Activated CD8-positive, alpha-beta memory T cell treated with anti-CD3 and anti-CD28 coated beads for 36 hours (primary cell): Measurements from ENCODE around the gene SHROOM3. TPM values are rescaled to one million over a fixed set of nuclear protein-coding genes. Genes with fewer than 3 reads are reported as not detected.

Experiments used
- CTCF ChIA-PET: fragments of 350-600 bp; sonication (Branson Sonifier 250); formaldehyde crosslinking; loops from one replicate; lab custom pipeline; 2021; ENCODE audit warnings: antibody characterized with exemption; lab: Charles Lee
- POLR2A ChIA-PET: fragments of 350-600 bp; sonication (Branson Sonifier 250); formaldehyde crosslinking; loops from one replicate; lab custom pipeline; 2021; ENCODE audit warnings: antibody characterized with exemption; lab: Charles Lee
- total RNA-seq, 2 experiments: library from RNA; stranded (reverse); gene quantifications; one replicate each; pipeline ENCODE4 v1.2.3, GENCODE V29; 2021

SHROOM3 gene
- total RNA-seq, 2 experiments from 2014 or later = not detected

GRCh38 chr4:76744241-76744921, 309.4 kb downstream of the SHROOM3 start:
- CTCF ChIA-PET = interaction anchor here (1.0 kb wide), 1 partner anchor 13 kb away, joined by 4 read pairs; no protein-coding TSS in a partner anchor
- POLR2A ChIA-PET = no interaction called here

- CTCF ChIA-PET = interaction anchor here (1.0 kb wide), 1 partner anchor 13 kb away, joined by 4 read pairs; no protein-coding TSS in a partner anchor
These were observed 310.2 kb downstream of the SHROOM3 start for GRCh38 chr4:76745240-76745639.

DNA sequence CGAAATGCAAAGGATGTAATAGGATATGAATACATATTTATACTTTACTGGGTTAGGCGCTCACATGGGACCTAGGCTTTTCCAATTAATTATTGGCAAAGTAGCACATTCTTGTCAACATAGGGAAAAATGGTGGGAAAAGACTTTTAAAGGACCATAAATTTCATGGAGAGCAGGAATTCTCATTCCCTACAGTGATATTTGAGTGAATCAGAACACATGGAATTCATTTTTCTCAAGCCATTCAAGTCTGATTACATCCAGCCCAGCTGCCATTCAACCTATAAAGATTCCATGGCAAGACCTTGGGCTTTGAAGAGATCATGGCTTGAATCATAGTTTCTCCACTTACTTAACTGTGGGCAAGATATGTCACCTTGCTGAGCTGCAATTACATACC, 312.5 kb downstream of the SHROOM3 start:
- ChIA-PET CTCF (no interaction called here), POLR2A (no interaction called here)

More at GRCh38 chr4:76745240-76745639, 310.2 kb downstream of the SHROOM3 start:
- POLR2A ChIA-PET = no interaction called here

GRCh38 chr4:76748649-76749048, 313.6 kb downstream of the SHROOM3 start:
- POLR2A ChIA-PET = no interaction called here
- CTCF ChIA-PET = no interaction called here

- CTCF ChIA-PET = no interaction called here
These were observed 314.3 kb downstream of the SHROOM3 start for GRCh38 chr4:76749355-76749754.

GRCh38 chr4:76750716-76751115, 315.7 kb downstream of the SHROOM3 start:
- ChIA-PET CTCF (no interaction called here), POLR2A (interaction anchor here (0.6 kb wide), 1 partner anchor 89 kb away, joined by 3 read pairs; no protein-coding TSS in a partner anchor)

More at GRCh38 chr4:76749355-76749754, 314.3 kb downstream of the SHROOM3 start:
- POLR2A ChIA-PET = no interaction called here

GRCh38 chr4:76751612-76752343, 316.7 kb downstream of the SHROOM3 start:
- CTCF ChIA-PET = no interaction called here
- POLR2A ChIA-PET = no interaction called here

GRCh38 chr4:76752861-76753501, 318.0 kb downstream of the SHROOM3 start:
- CTCF ChIA-PET = no interaction called here
- POLR2A ChIA-PET = interaction anchor here (0.6 kb wide), 1 partner anchor 323 kb away, joined by 3 read pairs; the partner anchor contains the start of gene CCNI

DNA sequence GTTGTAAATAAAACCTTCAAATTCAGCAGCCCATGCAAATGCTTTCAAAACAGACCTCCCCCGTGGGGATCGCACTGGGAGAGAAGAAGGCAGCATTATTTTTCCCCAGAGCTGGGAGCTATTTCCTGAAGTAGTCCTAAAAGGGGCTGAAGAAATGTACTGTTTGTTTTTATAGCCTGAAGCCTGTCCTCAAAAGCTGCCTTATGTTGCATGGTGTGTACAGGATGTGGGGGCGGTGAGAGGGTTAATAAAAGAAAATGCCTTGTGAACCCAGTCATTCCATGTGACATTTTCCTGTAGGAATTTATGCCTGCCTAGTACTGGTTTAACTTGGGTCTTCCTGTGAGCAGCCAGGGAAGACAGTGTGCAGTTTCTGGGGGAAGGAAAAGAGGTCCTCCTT, 318.8 kb downstream of the SHROOM3 start:
- CTCF ChIA-PET = no interaction called here
- POLR2A ChIA-PET = no interaction called here

GRCh38 chr4:76754439-76754838, 319.4 kb downstream of the SHROOM3 start:
- POLR2A ChIA-PET = no interaction called here
- CTCF ChIA-PET = no interaction called here

- POLR2A ChIA-PET = no interaction called here
These were observed 320.7 kb downstream of the SHROOM3 start for GRCh38 chr4:76755756-76756155.

GRCh38 chr4:76756416-76756815, 321.4 kb downstream of the SHROOM3 start:
- POLR2A ChIA-PET = no interaction called here
- CTCF ChIA-PET = interaction anchor here (1.2 kb wide), 1 partner anchor 10 kb away, joined by 3 read pairs; no protein-coding TSS in a partner anchor

More at GRCh38 chr4:76755756-76756155, 320.7 kb downstream of the SHROOM3 start:
- CTCF ChIA-PET = interaction anchor here (1.2 kb wide), 1 partner anchor 10 kb away, joined by 3 read pairs; no protein-coding TSS in a partner anchor

GRCh38 chr4:76757418-76757939, 322.4 kb downstream of the SHROOM3 start:
- ChIA-PET POLR2A (no interaction called here), CTCF (interaction anchor here (0.6 to 1.6 kb wide), 6 partner anchors 13 to 1407 kb away, joined by 3 to 4 read pairs (median 3); no protein-coding TSS in a partner anchor)

DNA sequence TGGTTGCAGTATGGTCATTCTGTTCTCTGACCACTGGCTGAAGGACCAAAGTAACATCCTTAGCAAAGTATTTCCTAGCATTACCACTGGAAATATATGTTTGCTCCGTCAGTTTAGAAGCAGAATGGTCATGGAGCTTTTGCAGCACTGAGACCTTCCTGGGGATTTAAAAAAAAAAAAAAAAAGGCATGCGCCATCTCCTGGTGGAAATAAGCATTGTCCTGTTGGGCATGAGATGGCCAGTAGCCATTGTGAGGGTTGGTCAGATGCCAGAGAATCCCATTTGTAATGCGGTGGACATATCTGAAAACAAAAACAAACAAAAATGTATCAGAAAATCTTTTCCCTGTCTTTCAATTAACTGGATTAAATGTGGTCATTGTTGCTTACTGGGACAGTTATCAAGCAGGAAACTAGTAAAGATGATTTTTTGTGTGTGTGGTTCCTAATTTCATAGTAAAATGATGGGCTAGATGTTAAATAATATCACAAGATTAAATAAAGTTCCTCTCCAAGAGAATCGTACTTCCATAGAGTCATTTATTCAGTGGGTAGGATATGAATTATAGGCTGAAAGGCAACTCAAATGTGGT, 323.4 kb downstream of the SHROOM3 start:
- POLR2A ChIA-PET = no interaction called here
- CTCF ChIA-PET = interaction anchor here (0.6 to 1.6 kb wide), 6 partner anchors 14 to 1406 kb away, joined by 3 to 4 read pairs (median 3); no protein-coding TSS in a partner anchor

- POLR2A ChIA-PET = no interaction called here
- CTCF ChIA-PET = no interaction called here
These were observed 324.0 kb downstream of the SHROOM3 start for GRCh38 chr4:76758996-76759395.

DNA sequence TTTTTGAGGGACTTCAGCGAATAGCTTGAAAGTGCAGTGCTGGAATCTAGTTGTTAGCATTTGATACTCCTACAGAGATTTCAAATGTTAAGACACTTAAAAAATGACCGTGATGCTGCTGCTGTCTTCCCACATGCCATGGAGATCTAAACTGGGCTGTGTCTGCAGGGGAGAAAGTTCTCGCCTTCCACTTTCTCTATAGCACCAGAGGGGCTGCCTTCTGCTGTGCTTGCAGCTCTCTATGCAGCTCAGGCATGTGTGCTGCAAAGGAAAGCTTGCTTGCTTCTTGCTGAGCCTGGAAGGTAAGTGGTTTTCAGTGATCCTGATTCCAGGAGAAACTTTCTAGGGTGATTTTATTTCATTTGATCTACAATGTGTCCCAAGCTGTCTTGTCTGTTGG, 325.2 kb downstream of the SHROOM3 start:
- ChIA-PET POLR2A (no interaction called here), CTCF (no interaction called here)

DNA sequence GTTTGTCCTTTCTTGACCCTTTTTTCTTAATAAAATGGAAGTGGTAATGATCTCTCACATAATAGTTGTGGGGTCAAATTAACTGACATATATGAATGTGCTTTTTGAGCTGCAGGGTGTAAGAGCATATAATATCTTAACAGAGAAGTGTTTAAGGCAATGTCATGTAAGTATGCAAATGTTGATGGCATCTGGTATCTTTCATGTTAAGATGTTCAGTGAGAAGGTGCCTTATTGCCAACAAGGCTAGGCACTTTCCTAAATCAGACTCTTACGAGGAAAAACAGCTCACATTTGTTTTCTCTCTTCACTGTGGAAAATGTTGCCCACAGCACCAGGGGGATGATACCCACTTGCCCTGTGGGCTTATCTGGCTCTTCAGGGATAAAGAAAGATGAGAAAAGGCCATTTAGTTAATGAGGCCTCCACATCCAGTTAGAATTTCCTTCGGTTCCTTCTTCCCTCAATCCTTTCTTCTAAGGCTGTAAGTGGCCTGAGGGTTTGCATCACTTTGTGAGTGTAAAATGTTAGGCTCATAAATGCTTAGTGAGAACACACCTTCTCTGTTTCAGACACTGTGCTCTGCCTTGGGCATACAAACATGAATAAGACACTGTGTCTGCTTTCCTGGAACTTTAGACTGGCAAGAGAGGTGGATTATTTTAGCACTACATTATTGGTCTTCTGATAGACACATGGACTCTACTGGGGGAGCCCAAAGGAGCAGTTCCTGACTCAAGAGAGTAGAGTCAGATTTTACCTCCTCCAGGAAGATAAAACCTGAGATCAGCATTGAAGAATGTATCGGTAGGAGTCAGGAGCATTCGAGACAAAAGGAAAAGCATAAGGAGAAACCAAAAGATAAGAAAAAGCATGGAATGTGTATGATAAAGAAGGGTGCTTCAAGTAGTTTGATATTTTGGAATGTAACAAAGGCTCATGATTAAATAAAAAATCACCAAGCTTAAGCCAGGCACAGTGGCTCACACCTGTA, 327.4 kb downstream of the SHROOM3 start:
- ChIA-PET POLR2A (no interaction called here), CTCF (no interaction called here)

DNA sequence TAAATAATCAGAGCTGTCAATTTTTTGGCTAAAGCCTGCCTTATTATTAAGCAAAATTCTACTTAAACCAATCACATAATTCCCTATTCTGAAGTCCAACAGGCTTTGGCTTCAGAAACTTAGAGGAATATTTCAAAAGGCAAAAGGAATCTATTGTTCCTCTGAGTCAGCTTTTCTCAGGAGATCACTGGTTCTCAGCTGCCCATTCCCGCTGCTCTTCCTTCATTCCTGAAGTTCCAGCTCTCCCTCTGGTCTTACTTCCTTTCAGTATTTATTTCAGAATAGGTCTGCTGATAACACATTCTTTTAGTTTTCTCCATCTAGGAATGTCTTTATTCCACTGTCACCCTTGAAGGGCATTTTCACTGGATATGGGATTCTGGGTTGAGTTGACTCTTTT, 329.2 kb downstream of the SHROOM3 start:
- POLR2A ChIA-PET = no interaction called here

More for the DNA sequence above, 329.2 kb downstream of the SHROOM3 start:
- CTCF ChIA-PET = no interaction called here
